ENCODE results near the gene SIPA1L3.
A peak's percentile ranks its signal among the peaks of the same experiment; 100 is the strongest.

DNA sequence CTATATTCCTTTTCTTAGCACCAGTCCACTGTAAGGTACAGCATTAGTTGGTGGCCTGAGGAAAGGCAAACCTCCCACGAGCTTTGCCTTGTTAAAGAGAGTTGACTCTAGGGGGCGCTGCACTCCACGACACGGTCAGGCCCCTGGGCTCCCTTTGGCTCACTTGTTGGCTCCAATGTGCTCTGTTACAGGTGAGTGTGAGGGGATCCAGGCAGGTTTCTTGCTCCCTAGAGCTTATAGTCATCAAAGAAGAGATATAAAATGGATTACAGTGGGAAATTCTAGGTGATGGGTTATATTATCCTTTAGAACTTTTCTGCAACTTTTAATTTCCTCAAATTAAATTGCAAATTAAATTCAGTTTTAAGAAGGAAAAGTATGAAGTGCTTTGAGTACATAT lies 4.3 kb upstream of the SIPA1L3 start:
- no peak for TF ChIP-seq EP300 (conservative IDR thresholded peaks at IDR 0.05; ENCODE audit: poor library complexity, severe bottlenecking)
- TF ChIP-seq POLR2AphosphoS5 (IDR thresholded peaks at IDR 0.05), result no peak
- peak; percentile 90 for TF ChIP-seq RAD21 (conservative IDR thresholded peaks at IDR 0.05)
- TF ChIP-seq, protein P1, sequence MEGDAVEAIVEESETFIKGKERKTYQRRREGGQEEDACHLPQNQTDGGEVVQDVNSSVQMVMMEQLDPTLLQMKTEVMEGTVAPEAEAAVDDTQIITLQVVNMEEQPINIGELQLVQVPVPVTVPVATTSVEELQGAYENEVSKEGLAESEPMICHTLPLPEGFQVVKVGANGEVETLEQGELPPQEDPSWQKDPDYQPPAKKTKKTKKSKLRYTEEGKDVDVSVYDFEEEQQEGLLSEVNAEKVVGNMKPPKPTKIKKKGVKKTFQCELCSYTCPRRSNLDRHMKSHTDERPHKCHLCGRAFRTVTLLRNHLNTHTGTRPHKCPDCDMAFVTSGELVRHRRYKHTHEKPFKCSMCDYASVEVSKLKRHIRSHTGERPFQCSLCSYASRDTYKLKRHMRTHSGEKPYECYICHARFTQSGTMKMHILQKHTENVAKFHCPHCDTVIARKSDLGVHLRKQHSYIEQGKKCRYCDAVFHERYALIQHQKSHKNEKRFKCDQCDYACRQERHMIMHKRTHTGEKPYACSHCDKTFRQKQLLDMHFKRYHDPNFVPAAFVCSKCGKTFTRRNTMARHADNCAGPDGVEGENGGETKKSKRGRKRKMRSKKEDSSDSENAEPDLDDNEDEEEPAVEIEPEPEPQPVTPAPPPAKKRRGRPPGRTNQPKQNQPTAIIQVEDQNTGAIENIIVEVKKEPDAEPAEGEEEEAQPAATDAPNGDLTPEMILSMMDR (IDR thresholded peaks at IDR 0.05; ENCODE audit: poor library complexity, severe bottlenecking), result peak; percentile 89
- TF ChIP-seq TAF1 (IDR thresholded peaks at IDR 0.05; ENCODE audit: low read depth), result no peak
- no peak for TF ChIP-seq EZH2 (IDR thresholded peaks at IDR 0.05; ENCODE audit: borderline replicate concordance, insufficient read depth, low read length, poor library complexity, severe bottlenecking)
- no peak for TF ChIP-seq MXI1 (conservative IDR thresholded peaks at IDR 0.05; ENCODE audit: poor library complexity, severe bottlenecking)

Measured in neural cell (in vitro differentiated cells).